ENCODE measurements around the gene CBR1. TPM values are rescaled to one million over a fixed set of nuclear protein-coding genes. Genes with fewer than 3 reads are reported as not detected.
A peak's percentile ranks its signal among the peaks of the same experiment; 100 is the strongest.

The CBR1 gene
- total RNA-seq, 1 donor from 2014 or later: 20.3 TPM

DNA sequence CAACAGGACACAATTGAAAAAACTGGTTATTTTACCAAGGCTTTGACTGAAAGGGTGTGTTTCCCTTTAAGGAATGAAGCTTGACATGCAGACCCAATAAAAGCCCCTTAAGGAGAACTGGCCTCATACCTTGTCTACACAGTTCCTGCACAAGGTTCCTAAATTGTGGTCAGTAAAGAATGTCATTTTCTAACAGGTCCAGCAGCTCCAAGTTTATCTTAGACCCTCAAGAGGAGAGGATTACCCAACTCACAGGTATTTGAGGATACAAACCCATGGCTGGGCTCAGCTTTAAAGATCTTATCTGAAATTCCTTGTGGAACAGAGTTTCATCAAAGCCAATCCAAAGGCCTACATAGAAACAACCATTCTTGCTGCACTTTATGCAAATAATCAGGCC lies 33.6 kb downstream of the CBR1 start:
- no peak for FAIRE-seq
- H3K4me1 Mint-ChIP-seq (ENCODE audit: low read depth, unreplicated experiment): no peaks in the 10 kb centered on the region
- no peak overlapping the region for H3K4me3 Mint-ChIP-seq (ENCODE audit: unreplicated experiment)

GRCh38 chr21:36104317-36105300 lies 34.8 kb downstream of the CBR1 start:
- peak overlapping the region; percentile 47 for H3K9ac ChIP-seq (ENCODE audit: low read length)
- peak; percentile 42 for TF ChIP-seq CTCF (IDR thresholded peaks at IDR 0.05; ENCODE audit: insufficient read depth, low read depth, low read length)
- no peak for TF ChIP-seq EZH2 (IDR thresholded peaks at IDR 0.05; ENCODE audit: insufficient read depth, low read length)
- peak overlapping the region; percentile 70 for H3K4me2 ChIP-seq (ENCODE audit: low read length)
- no peaks in the 10 kb centered on the region for H3K27me3 ChIP-seq (ENCODE audit: insufficient read depth, low read length)
- H3K27ac ChIP-seq (ENCODE audit: low read depth, low read length): no peak overlapping the region
- no peaks in the 10 kb centered on the region for H3K9me3 Mint-ChIP-seq (ENCODE audit: unreplicated experiment)
- H3K4me3 Mint-ChIP-seq (ENCODE audit: unreplicated experiment): no peak overlapping the region
- no peaks in the 10 kb centered on the region for H3K9me3 ChIP-seq (ENCODE audit: insufficient read depth, low read depth, low read length)
- H3K27me3 Mint-ChIP-seq (ENCODE audit: low read depth, unreplicated experiment): peaks cover 33% of the 10 kb centered on the region
- H3K27ac Mint-ChIP-seq (ENCODE audit: unreplicated experiment): no peak overlapping the region
- H3K4me3 ChIP-seq (ENCODE audit: insufficient read depth, low read depth, low read length): peak overlapping the region; percentile 50
- peak overlapping the region; percentile 55 for H2AFZ ChIP-seq (ENCODE audit: low read depth, low read length)
- H3K36me3 Mint-ChIP-seq (ENCODE audit: low read depth, unreplicated experiment): no peaks in the 10 kb centered on the region
- no peaks in the 10 kb centered on the region for H3K79me2 ChIP-seq (ENCODE audit: insufficient read depth, low read length)
- no peak for FAIRE-seq
- peak; percentile 30 for DNase-seq (ENCODE audit: low read depth)
- H3K4me1 ChIP-seq (ENCODE audit: insufficient read depth, low read length): no peaks in the 10 kb centered on the region
- no peaks in the 10 kb centered on the region for H3K36me3 ChIP-seq (ENCODE audit: insufficient read depth, low read length)
- no peaks in the 10 kb centered on the region for H3K4me1 Mint-ChIP-seq (ENCODE audit: low read depth, unreplicated experiment)
- no peaks in the 10 kb centered on the region for H4K20me1 ChIP-seq (ENCODE audit: insufficient read depth, low read length)

More for the DNA sequence above, 33.6 kb downstream of the CBR1 start:
- Histone ChIP-seq H3K36me3 (ENCODE audit: insufficient read depth, low read length) (no peaks in the 10 kb centered on the region), H3K79me2 (ENCODE audit: insufficient read depth, low read length) (no peaks in the 10 kb centered on the region), H2AFZ (ENCODE audit: low read depth, low read length) (no peak overlapping the region), H4K20me1 (ENCODE audit: insufficient read depth, low read length) (no peaks in the 10 kb centered on the region), H3K9ac (ENCODE audit: low read length) (no peak overlapping the region), H3K4me3 (ENCODE audit: insufficient read depth, low read depth, low read length) (no peak overlapping the region), H3K27me3 (ENCODE audit: insufficient read depth, low read length) (no peaks in the 10 kb centered on the region), H3K27ac (ENCODE audit: low read depth, low read length) (no peak overlapping the region), H3K4me2 (ENCODE audit: low read length) (no peak overlapping the region), H3K4me1 (ENCODE audit: insufficient read depth, low read length) (no peaks in the 10 kb centered on the region), H3K9me3 (ENCODE audit: insufficient read depth, low read depth, low read length) (no peaks in the 10 kb centered on the region)
- H3K27me3 Mint-ChIP-seq (ENCODE audit: low read depth, unreplicated experiment): peaks cover 38% of the 10 kb centered on the region
- no peaks in the 10 kb centered on the region for H3K9me3 Mint-ChIP-seq (ENCODE audit: unreplicated experiment)
- TF ChIP-seq EZH2 (IDR thresholded peaks at IDR 0.05; ENCODE audit: insufficient read depth, low read length): no peak
- no peak for TF ChIP-seq CTCF (IDR thresholded peaks at IDR 0.05; ENCODE audit: insufficient read depth, low read depth, low read length)
- DNase-seq (ENCODE audit: low read depth): no peak
- no peak overlapping the region for H3K27ac Mint-ChIP-seq (ENCODE audit: unreplicated experiment)
- H3K36me3 Mint-ChIP-seq (ENCODE audit: low read depth, unreplicated experiment): no peaks in the 10 kb centered on the region

Data from astrocyte (in vitro differentiated cells and primary cell).